Caco-2 (cell line): ENCODE results near the gene NPIPB2. TPM values are rescaled to one million over a fixed set of nuclear protein-coding genes. Genes with fewer than 3 reads are reported as not detected.

Source experiments
- BruUV-seq: library from RNA; stranded (reverse); fragments of 400-500 nt; replicated peaks from 2 replicates; lab custom pipeline; 2021; lab: Mats Ljungman, UMichigan
- CTCF ChIA-PET: fragments of 300-600 bp; sonication (Branson Sonifier 250); formaldehyde crosslinking; loops from one replicate; lab custom pipeline; 2022; ENCODE audit warnings: antibody characterized with exemption; lab: Charles Lee
- POLR2A ChIA-PET: fragments of 300-600 bp; sonication (Branson Sonifier 250); formaldehyde crosslinking; loops from one replicate; lab custom pipeline; 2022; ENCODE audit warnings: antibody characterized with exemption; lab: Charles Lee
- DNase-seq, 2 experiments: peaks; one replicate each; pipeline versions ENCODE4 v3.0.0 to v3.0.0-alpha.2; 2020 to 2022
- H3K27me3 ChIP-seq: replicated peaks from 2 replicates; pipeline ENCODE4 v1.6.0; 2011; ENCODE audit warnings: low read length; ENCODE audit not compliant: control insufficient read depth, insufficient read depth
- H3K36me3 ChIP-seq: 2 replicates; pipeline ENCODE4 v1.5.1; 2011; ENCODE audit warnings: low read length; ENCODE audit not compliant: control insufficient read depth, insufficient read depth
- H3K4me1 ChIP-seq: fragments of 250-450 bp; sonication (Bioruptor Pico); 2 replicates; pipeline ENCODE4 v1.5.1; 2020; ENCODE audit warnings: mild to moderate bottlenecking
- H3K4me3 ChIP-seq: 2 replicates; pipeline ENCODE4 v1.5.1; 2011; ENCODE audit warnings: low read depth, mild to moderate bottlenecking, control low read depth, low read length
- H3K9me3 ChIP-seq: fragments of 250-450 bp; sonication (Bioruptor Pico); 2 replicates; pipeline ENCODE4 v1.5.1; 2020; ENCODE audit warnings: mild to moderate bottlenecking, moderate library complexity
- H3K27ac Mint-ChIP-seq: one replicate; pipeline ENCODE4 v1.8.0; 2022; ENCODE audit warnings: mixed read lengths; ENCODE audit not compliant: unreplicated experiment
- H3K27me3 Mint-ChIP-seq: one replicate; pipeline ENCODE4 v1.8.0; 2022; ENCODE audit warnings: mixed read lengths; ENCODE audit not compliant: insufficient read depth, unreplicated experiment
- H3K36me3 Mint-ChIP-seq: one replicate; pipeline ENCODE4 v1.8.0; 2022; ENCODE audit warnings: mild to moderate bottlenecking, mixed read lengths; ENCODE audit not compliant: insufficient read depth, unreplicated experiment
- H3K4me1 Mint-ChIP-seq: one replicate; pipeline ENCODE4 v1.8.0; 2022; ENCODE audit warnings: low read depth, mixed read lengths; ENCODE audit not compliant: unreplicated experiment
- H3K4me3 Mint-ChIP-seq: one replicate; pipeline ENCODE4 v1.8.0; 2022; ENCODE audit warnings: mild to moderate bottlenecking, moderate library complexity, mixed read lengths; ENCODE audit not compliant: unreplicated experiment
- H3K9me3 Mint-ChIP-seq: one replicate; pipeline ENCODE4 v1.8.0; 2022; ENCODE audit warnings: mixed read lengths; ENCODE audit not compliant: unreplicated experiment
- intact Hi-C: fragments of 100-400 bp; cut with micrococcal nuclease; formaldehyde crosslinking; loops from one replicate; pipeline ENCODE4 v1.10.0; 2022; ENCODE audit not compliant: unreplicated experiment
- total RNA-seq: library from RNA; stranded (reverse); gene quantifications from 2 replicates; pipeline ENCODE4 v1.2.3, GENCODE V29; 2022
- TF ChIP-seq, protein P1 (sequence below), 2 experiments: fragments of 200-600 bp in 1 of 2; IDR thresholded peaks; 1 replicate in 1 of 2; 2 replicates in 1 of 2; pipeline versions ENCODE4 v1.5.1 to v1.8.0; 2011 to 2022; ENCODE audit warnings: antibody characterized with exemption in 1 of 2, control low read depth in 1 of 2, inconsistent platforms in 1 of 2, low read depth in 1 of 2, low read length in 1 of 2, mild to moderate bottlenecking in 1 of 2, moderate library complexity in 1 of 2; ENCODE audit not compliant: insufficient read depth in 1 of 2, severe bottlenecking in 1 of 2, unreplicated experiment in 1 of 2

The NPIPB2 gene
- total RNA-seq, 1 experiment from 2014 or later = 6.8 TPM

DNA sequence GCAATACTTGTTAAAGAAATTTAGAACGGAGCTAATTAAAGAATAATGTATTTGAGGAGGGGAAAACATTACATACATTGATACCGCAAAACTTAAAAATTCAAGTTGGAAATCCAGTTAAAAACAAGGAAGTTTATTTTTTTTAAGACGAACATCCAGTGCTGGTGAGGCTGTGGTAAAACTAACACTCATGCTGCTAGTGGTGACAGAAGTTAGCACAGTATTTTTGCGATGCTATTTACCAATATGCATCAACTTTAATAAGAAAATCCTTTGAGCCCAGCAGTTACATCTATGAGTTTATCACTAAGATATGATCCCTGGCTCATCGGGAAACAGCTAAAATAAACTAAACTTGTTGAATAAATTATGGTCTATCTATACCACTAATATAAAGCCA is 57.8 kb downstream of the NPIPB2 start:
- Histone ChIP-seq H3K4me1 (no peaks in the 10 kb centered on the region), H3K27me3 (no peaks in the 10 kb centered on the region), H3K36me3 (no peaks in the 10 kb centered on the region), H3K4me3 (no peak overlapping the region), H3K9me3 (no peaks in the 10 kb centered on the region)
- Mint-ChIP-seq H3K27me3 (no peaks in the 10 kb centered on the region), H3K27ac (no peak overlapping the region), H3K4me3 (no peak overlapping the region), H3K9me3 (no peaks in the 10 kb centered on the region), H3K4me1 (no peaks in the 10 kb centered on the region), H3K36me3 (peaks cover 85% of the 10 kb centered on the region)
- intact Hi-C loops = no loop called here
- ChIA-PET POLR2A (no interaction called here), CTCF (no interaction called here)
- TF ChIP-seq, protein P1, sequence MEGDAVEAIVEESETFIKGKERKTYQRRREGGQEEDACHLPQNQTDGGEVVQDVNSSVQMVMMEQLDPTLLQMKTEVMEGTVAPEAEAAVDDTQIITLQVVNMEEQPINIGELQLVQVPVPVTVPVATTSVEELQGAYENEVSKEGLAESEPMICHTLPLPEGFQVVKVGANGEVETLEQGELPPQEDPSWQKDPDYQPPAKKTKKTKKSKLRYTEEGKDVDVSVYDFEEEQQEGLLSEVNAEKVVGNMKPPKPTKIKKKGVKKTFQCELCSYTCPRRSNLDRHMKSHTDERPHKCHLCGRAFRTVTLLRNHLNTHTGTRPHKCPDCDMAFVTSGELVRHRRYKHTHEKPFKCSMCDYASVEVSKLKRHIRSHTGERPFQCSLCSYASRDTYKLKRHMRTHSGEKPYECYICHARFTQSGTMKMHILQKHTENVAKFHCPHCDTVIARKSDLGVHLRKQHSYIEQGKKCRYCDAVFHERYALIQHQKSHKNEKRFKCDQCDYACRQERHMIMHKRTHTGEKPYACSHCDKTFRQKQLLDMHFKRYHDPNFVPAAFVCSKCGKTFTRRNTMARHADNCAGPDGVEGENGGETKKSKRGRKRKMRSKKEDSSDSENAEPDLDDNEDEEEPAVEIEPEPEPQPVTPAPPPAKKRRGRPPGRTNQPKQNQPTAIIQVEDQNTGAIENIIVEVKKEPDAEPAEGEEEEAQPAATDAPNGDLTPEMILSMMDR (IDR thresholded peaks at IDR 0.05; ENCODE audit: insufficient read depth in 1 of 2, low read depth in 1 of 2, low read length in 1 of 2, severe bottlenecking in 1 of 2, unreplicated experiment in 1 of 2) = no peak
- no peak for DNase-seq
- no TSS peak for BruUV-seq

DNA sequence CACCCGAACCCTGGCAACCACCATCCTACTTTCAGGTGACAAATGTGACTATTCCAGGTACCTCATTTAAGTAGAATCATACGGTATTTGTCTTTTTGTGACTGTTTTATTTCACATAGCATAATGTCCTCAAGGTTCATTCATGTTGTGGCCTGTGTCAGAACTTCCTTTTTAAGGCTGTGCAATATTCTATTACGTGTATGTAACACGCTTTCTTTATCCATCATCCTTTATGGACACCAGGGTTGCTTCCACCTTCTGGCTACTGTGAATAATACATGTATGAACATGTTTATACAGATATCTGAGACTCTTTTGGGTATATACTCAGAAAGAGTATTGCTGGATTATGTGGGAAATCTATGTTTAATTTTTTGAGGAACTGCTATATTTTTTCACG is 61.8 kb downstream of the NPIPB2 start:
- no peaks in the 10 kb centered on the region for H3K27me3 Mint-ChIP-seq

DNA sequence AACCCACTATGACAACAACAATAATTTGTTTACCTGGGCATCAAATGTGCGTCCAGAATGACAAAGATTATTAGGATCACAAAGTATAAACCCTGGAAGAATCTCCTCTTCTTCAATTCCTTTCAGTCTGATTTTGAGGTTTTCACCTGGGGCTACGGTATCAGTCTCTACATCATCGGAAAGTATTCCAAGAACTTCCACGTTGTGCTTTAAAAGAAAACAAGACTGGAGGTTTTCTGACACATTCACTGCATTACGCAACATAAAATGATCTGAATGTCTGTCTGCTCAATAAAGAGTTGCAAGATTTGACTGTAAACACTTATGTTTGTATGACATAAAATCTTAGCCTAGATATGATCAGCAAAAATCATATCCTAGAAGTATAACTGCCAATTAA is 64.5 kb downstream of the NPIPB2 start:
- Histone ChIP-seq H3K9me3 (no peaks in the 10 kb centered on the region), H3K27me3 (no peaks in the 10 kb centered on the region), H3K36me3 (peaks cover 1% of the 10 kb centered on the region), H3K4me1 (no peaks in the 10 kb centered on the region), H3K4me3 (no peak overlapping the region)
- H3K27ac Mint-ChIP-seq = no peak overlapping the region
- CTCF ChIA-PET = no interaction called here
- DNase-seq = no peak
- H3K4me1 Mint-ChIP-seq = no peaks in the 10 kb centered on the region
- POLR2A ChIA-PET = no interaction called here
- H3K36me3 Mint-ChIP-seq = peaks cover 80% of the 10 kb centered on the region
- no peaks in the 10 kb centered on the region for H3K27me3 Mint-ChIP-seq
- intact Hi-C loops = no loop called here
- H3K9me3 Mint-ChIP-seq = no peaks in the 10 kb centered on the region
- BruUV-seq = no TSS peak
- H3K4me3 Mint-ChIP-seq = no peak overlapping the region
- TF ChIP-seq, protein P1 (IDR thresholded peaks at IDR 0.05; ENCODE audit: insufficient read depth in 1 of 2, low read depth in 1 of 2, low read length in 1 of 2, severe bottlenecking in 1 of 2, unreplicated experiment in 1 of 2) = no peak

More for the DNA sequence above, 61.8 kb downstream of the NPIPB2 start:
- H3K36me3 ChIP-seq = peaks cover 1% of the 10 kb centered on the region; the same call in 1 of the 2 replicates
- no peaks in the 10 kb centered on the region for H3K27me3 ChIP-seq
- H3K27ac Mint-ChIP-seq = no peak overlapping the region
- H3K4me1 Mint-ChIP-seq = no peaks in the 10 kb centered on the region
- H3K4me3 Mint-ChIP-seq = no peak overlapping the region
- CTCF ChIA-PET = no interaction called here
- no peaks in the 10 kb centered on the region for H3K9me3 ChIP-seq
- no peak overlapping the region for H3K4me3 ChIP-seq
- no peaks in the 10 kb centered on the region for H3K9me3 Mint-ChIP-seq
- H3K4me1 ChIP-seq = no peaks in the 10 kb centered on the region
- DNase-seq = no peak
- H3K36me3 Mint-ChIP-seq = peaks cover 73% of the 10 kb centered on the region
- TF ChIP-seq, protein P1 (IDR thresholded peaks at IDR 0.05; ENCODE audit: insufficient read depth in 1 of 2, low read depth in 1 of 2, low read length in 1 of 2, severe bottlenecking in 1 of 2, unreplicated experiment in 1 of 2) = no peak
- intact Hi-C loops = no loop called here
- POLR2A ChIA-PET = no interaction called here
- BruUV-seq = no TSS peak

Other genes starting within 250 kb of the NPIPB2 start
- gene TXNDC11, start 199.2 kb downstream of the NPIPB2 start, total RNA-seq = 23.5 and 24.3 TPM in 2 replicates
- gene ZC3H7A, start 144.8 kb downstream of the NPIPB2 start, total RNA-seq = 42.0 TPM in 2 replicates
- 216 and 227 TPM in 2 replicates for gene RSL1D1, start 90.5 kb downstream of the NPIPB2 start, total RNA-seq
- gene GSPT1, start 26.1 kb downstream of the NPIPB2 start, total RNA-seq = 136 and 141 TPM in 2 replicates
- not detected in 2 replicates for gene TNFRSF17, start 23.2 kb upstream of the NPIPB2 start, total RNA-seq
- 8.7 and 9.3 TPM in 2 replicates for gene SNX29, start 34.7 kb upstream of the NPIPB2 start, total RNA-seq